Measurements from ENCODE around the gene CLIC4.

- TF ChIP-seq CTCF (IDR thresholded peaks at IDR 0.05): no peak
- TF ChIP-seq POLR2A (IDR thresholded peaks at IDR 0.05): no peak
Observed at GRCh38 chr1:24853649-24854048, 108.4 kb downstream of the CLIC4 start.

Data from tibial nerve (tissue), 3 donors.